Measurements from ENCODE around the gene TRIM26. TPM values are rescaled to one million over a fixed set of nuclear protein-coding genes. Genes with fewer than 3 reads are reported as not detected.

The TRIM26 gene
- total and polyA plus RNA-seq, 2 donors (not counting 3 experiments of a cell fraction or from before 2014, with no cell fraction given): 30.4 to 34.5 TPM

GRCh38 chr6:30202366-30202765 lies 10.8 kb downstream of the TRIM26 start:
- no TSS peak for BruUV-seq (replicated peaks)
- Histone ChIP-seq H3K27me3 (ENCODE audit: control insufficient read depth in 2 of 2, insufficient read depth in 2 of 2, low read length in 2 of 2) (no peaks in the 10 kb centered on the region), H3K4me3 (replicated peaks in 1 of 3; ENCODE audit: insufficient read depth in 1 of 3, low read depth in 1 of 3, low read length in 3 of 3) (no peak overlapping the region), H3K4me2 (ENCODE audit: insufficient read depth, low read length) (no peak overlapping the region), H4K20me1 (replicated peaks; ENCODE audit: control insufficient read depth, extremely low read depth, insufficient read depth, low read length) (no peaks in the 10 kb centered on the region), H3K9ac (replicated peaks; ENCODE audit: extremely low read depth, insufficient read depth, low read length) (no peak overlapping the region), H3K9me3 (replicated peaks; ENCODE audit: control insufficient read depth, insufficient read depth, low read length) (no peaks in the 10 kb centered on the region), H3K9me1 (replicated peaks; ENCODE audit: control insufficient read depth, extremely low read depth, insufficient read depth, low read length) (no peaks in the 10 kb centered on the region), H2AFZ (ENCODE audit: low read depth, low read length) (no peak overlapping the region), H3K79me2 (ENCODE audit: control insufficient read depth, insufficient read depth, low read length) (peaks cover 22% of the 10 kb centered on the region), H3K27ac (ENCODE audit: insufficient read depth, low read depth, low read length) (no peak overlapping the region), H3K4me1 (ENCODE audit: control insufficient read depth, extremely low read depth, insufficient read depth, low read length) (peaks cover under 1% of the 10 kb centered on the region), H3K36me3 (ENCODE audit: control insufficient read depth in 2 of 2, extremely low read depth in 1 of 2, insufficient read depth in 2 of 2, low read length in 2 of 2) (peaks cover 11 to 15% of the 10 kb centered on the region in 2 experiments)
- DNase-seq (ENCODE audit: low read depth, low spot score) (no peak), FAIRE-seq (no peak)
- intact Hi-C loops (cut with micrococcal nuclease) (no loop called here), dilution Hi-C loops (cut with MboI; ENCODE audit: extremely low pct_ligation_motif_present, low sequenced_read_pairs) (no loop called here)
- ChIA-PET CTCF (no interaction called here), POLR2A (no interaction called here)
- TF ChIP-seq CTCF (IDR thresholded peaks at IDR 0.05; ENCODE audit: extremely low read depth in 1 of 2, insufficient read depth in 1 of 2, low read depth in 1 of 2, low read length in 2 of 2) (no peak), JUN (IDR thresholded peaks at IDR 0.05; ENCODE audit: borderline replicate concordance, insufficient read depth, insufficient read length, low read depth) (no peak), GATA2 (IDR thresholded peaks at IDR 0.05; ENCODE audit: insufficient read depth, insufficient read length, low read depth, low read length) (no peak), FOS (IDR thresholded peaks at IDR 0.05; ENCODE audit: borderline replicate concordance, insufficient read depth, low read length) (no peak), POLR2A (IDR thresholded peaks at IDR 0.05; ENCODE audit: low read depth, low read length) (no peak), MYC (IDR thresholded peaks at IDR 0.05; ENCODE audit: low read depth, low read length) (no peak), MAX (IDR thresholded peaks at IDR 0.05; ENCODE audit: insufficient read depth, insufficient read length) (no peak), EZH2 (IDR thresholded peaks at IDR 0.05; ENCODE audit: borderline replicate concordance, low read depth, low read length, severe bottlenecking) (no peak), POLR2AphosphoS5 (IDR thresholded peaks at IDR 0.05; ENCODE audit: insufficient read depth, low read depth, low read length) (no peak)
